GM13976 (cell line): ENCODE data around the gene WDR75.

Experiments used
- DNase-seq: peaks from one replicate; pipeline ENCODE4 v3.0.0; 2012; ENCODE audit warnings: low spot score
- in situ Hi-C: fragments of 300-500 bp; cut with MboI; formaldehyde crosslinking; loops from one replicate; pipeline ENCODE4 v1.12.0; 2022; ENCODE audit warnings: low sequenced_read_pairs, mixed read lengths, inconsistent platforms; ENCODE audit not compliant: unreplicated experiment
- TF ChIP-seq, protein P1 (sequence below): IDR thresholded peaks from 2 replicates; pipeline ENCODE4 v1.5.1; 2012; ENCODE audit warnings: borderline replicate concordance, mild to moderate bottlenecking; ENCODE audit not compliant: insufficient read depth; ENCODE audit errors: extremely low read depth, missing control alignments, control extremely low read depth

WDR75 gene

DNA sequence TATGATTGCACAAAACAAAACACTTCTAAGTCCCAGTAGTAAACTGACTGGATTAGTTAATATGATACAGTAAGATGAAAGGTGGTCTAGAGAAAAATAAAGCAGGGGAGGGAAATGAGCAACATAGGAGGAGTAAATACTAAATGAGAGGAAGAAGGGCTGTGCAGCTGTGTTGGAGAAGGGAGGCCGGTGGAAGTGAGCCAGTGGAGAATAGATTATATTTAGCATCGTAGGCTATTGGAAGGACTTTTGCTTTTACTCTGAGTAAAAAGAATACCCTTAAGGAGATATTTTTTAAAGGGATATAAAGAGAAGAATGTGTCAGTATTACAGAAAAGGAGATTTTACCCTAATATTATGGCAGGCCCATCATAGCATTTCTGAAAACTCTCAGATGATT, 12.7 kb downstream of the WDR75 start:
- TF ChIP-seq, protein P1, sequence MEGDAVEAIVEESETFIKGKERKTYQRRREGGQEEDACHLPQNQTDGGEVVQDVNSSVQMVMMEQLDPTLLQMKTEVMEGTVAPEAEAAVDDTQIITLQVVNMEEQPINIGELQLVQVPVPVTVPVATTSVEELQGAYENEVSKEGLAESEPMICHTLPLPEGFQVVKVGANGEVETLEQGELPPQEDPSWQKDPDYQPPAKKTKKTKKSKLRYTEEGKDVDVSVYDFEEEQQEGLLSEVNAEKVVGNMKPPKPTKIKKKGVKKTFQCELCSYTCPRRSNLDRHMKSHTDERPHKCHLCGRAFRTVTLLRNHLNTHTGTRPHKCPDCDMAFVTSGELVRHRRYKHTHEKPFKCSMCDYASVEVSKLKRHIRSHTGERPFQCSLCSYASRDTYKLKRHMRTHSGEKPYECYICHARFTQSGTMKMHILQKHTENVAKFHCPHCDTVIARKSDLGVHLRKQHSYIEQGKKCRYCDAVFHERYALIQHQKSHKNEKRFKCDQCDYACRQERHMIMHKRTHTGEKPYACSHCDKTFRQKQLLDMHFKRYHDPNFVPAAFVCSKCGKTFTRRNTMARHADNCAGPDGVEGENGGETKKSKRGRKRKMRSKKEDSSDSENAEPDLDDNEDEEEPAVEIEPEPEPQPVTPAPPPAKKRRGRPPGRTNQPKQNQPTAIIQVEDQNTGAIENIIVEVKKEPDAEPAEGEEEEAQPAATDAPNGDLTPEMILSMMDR = no peak
- DNase-seq = no peak
- in situ Hi-C loops = no loop called here

GRCh38 chr2:189465076-189465475, 23.8 kb downstream of the WDR75 start:
- in situ Hi-C loops = no loop called here
- TF ChIP-seq, protein P1 = no peak
- DNase-seq = no peak

DNA sequence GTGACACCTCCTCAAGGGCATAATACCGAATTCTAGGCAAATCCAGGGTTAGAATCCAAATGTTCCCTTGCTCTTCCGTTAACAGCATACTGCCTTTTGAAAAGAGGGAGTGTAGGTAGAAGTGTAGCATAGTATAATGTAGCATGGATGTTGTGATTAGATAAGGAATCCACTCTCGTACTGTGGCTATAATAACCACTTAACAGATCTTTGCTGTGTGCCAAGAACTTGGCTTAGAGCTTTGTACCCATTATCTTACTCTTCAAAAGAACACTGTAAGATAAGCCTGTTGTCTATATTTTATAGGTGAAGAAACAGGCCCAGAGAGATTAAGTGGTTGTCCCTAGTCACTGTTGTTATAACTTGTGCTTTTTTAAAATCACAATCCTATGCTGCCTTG, 24.2 kb downstream of the WDR75 start:
- in situ Hi-C loops = no loop called here
- no peak for DNase-seq
- TF ChIP-seq, protein P1 = no peak

GRCh38 chr2:189466046-189466445, 24.8 kb downstream of the WDR75 start:
- TF ChIP-seq, protein P1 = no peak
- in situ Hi-C loops = no loop called here
- no peak for DNase-seq

DNA sequence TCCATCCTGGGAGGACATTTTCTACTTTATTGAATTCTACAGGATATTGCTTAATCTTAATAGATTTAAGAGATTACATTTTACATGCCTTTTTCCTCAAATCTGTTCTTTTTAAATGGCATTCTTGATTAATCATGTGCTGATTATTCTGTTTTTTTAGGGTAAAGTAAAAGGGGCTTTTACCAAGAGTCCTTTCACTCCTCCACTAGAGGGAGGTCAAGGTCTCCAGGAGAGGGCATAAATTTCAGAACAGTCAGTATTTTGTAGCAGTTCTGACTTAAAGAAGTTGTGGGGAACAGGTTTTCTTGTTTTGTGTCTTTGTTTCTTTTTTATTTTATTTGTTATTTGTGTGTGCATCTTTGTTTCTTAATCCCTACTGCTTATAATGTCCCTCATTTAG, 25.4 kb downstream of the WDR75 start:
- in situ Hi-C loops = no loop called here
- no peak for DNase-seq
- TF ChIP-seq, protein P1 = peak; percentile 17

GRCh38 chr2:189467160-189467559, 25.9 kb downstream of the WDR75 start:
- in situ Hi-C loops = no loop called here
- DNase-seq = no peak
- TF ChIP-seq, protein P1 = no peak

GRCh38 chr2:189467593-189467992, 26.3 kb downstream of the WDR75 start:
- in situ Hi-C loops = no loop called here
- DNase-seq = no peak
- TF ChIP-seq, protein P1 = no peak
